SK-N-SH (cell line): ENCODE data around the gene FAM53A. TPM values are rescaled to one million over a fixed set of nuclear protein-coding genes. Genes with fewer than 3 reads are reported as not detected.

Experiments
- CTCF ChIA-PET: fragments of 300-600, 350-600 bp; formaldehyde crosslinking; extraction: SDS; loops from one replicate; lab custom pipeline; 2021; lab: Yijun Ruan, JAX
- POLR2A ChIA-PET: fragments of 350-600 bp; sonication (Branson Sonifier 250); formaldehyde crosslinking; extraction: SDS; loops from one replicate; lab custom pipeline; 2020; ENCODE audit warnings: antibody characterized with exemption, inconsistent platforms; lab: Yijun Ruan, JAX
- DNase-seq: peaks from one replicate; pipeline ENCODE4 v3.0.0; 2012
- H2AFZ ChIP-seq: fragments of 200-600 bp; sonication (generic); 2 replicates; pipeline ENCODE4 v1.8.1; 2016; ENCODE audit warnings: antibody characterized with exemption, mild to moderate bottlenecking, low read depth
- H3F3A ChIP-seq: fragments of 200-600 bp; sonication (generic); replicated peaks from 2 replicates; pipeline ENCODE3; 2016; ENCODE audit warnings: antibody characterized with exemption, mild to moderate bottlenecking; ENCODE audit not compliant: insufficient read depth
- H3K27ac ChIP-seq, 2 experiments: fragments of 200-500 bp in 1 of 2; fragments of 200-600 bp in 1 of 2; sonication (Bioruptor generic) in 1 of 2; sonication (generic), shearing (Covaris generic) in 1 of 2; 2 replicates each; pipeline versions ENCODE4 v1.5.1 to v1.6.1; 2014 to 2016; ENCODE audit warnings: low read depth in 2 of 2, inconsistent platforms in 1 of 2, low read length in 1 of 2, mild to moderate bottlenecking in 1 of 2, mixed read lengths in 1 of 2
- H3K27me3 ChIP-seq: fragments of 200-600 bp; sonication (generic), shearing (Covaris generic); 2 replicates; pipeline ENCODE4 v1.6.1; 2016; ENCODE audit warnings: mixed run types; ENCODE audit not compliant: insufficient read depth
- H3K36me3 ChIP-seq, 2 experiments: fragments of 200-500 bp in 1 of 2; fragments of 200-600 bp in 1 of 2; sonication (Bioruptor generic) in 1 of 2; sonication (generic) in 1 of 2; replicated peaks in 1 of 2; 2 replicates each; pipeline versions ENCODE3 to v1.5.1; 2014 to 2016; ENCODE audit warnings: low read length in 1 of 2, mild to moderate bottlenecking in 1 of 2; ENCODE audit not compliant: insufficient read depth in 2 of 2, control insufficient read depth in 1 of 2
- H3K4me1 ChIP-seq, 2 experiments: fragments of 200-500 bp in 1 of 2; fragments of 200-600 bp in 1 of 2; sonication (Bioruptor generic) in 1 of 2; sonication (generic), shearing (Covaris generic) in 1 of 2; 2 replicates each; pipeline versions ENCODE4 v1.5.1 to v1.6.1; 2014 to 2016; ENCODE audit warnings: low read depth in 1 of 2, low read length in 1 of 2, mixed run types in 1 of 2; ENCODE audit not compliant: insufficient read depth in 2 of 2, control insufficient read depth in 1 of 2
- H3K4me2 ChIP-seq: fragments of 200-600 bp; sonication (generic), shearing (Covaris generic); 2 replicates; pipeline ENCODE4 v1.6.1; 2017; ENCODE audit warnings: mixed run types
- H3K4me3 ChIP-seq, 2 experiments: fragments of 200-500 bp in 1 of 2; fragments of 200-600 bp in 1 of 2; sonication (Bioruptor generic) in 1 of 2; sonication (generic), shearing (Covaris generic) in 1 of 2; 2 replicates each; pipeline versions ENCODE4 v1.5.1 to v1.8.1; 2014 to 2016; ENCODE audit warnings: low read depth in 2 of 2, inconsistent platforms in 1 of 2, low read length in 1 of 2, mild to moderate bottlenecking in 1 of 2, mixed read lengths in 1 of 2, moderate library complexity in 1 of 2
- H3K79me2 ChIP-seq: fragments of 200-600 bp; sonication (generic); 2 replicates; pipeline ENCODE4 v1.8.1; 2017; ENCODE audit warnings: mild to moderate bottlenecking; ENCODE audit not compliant: insufficient read depth
- H3K9ac ChIP-seq: fragments of 200-600 bp; sonication (generic); 2 replicates; pipeline ENCODE4 v1.6.1; 2017; ENCODE audit warnings: mixed run types
- H3K9me2 ChIP-seq: fragments of 200-600 bp; sonication (generic); 2 replicates; pipeline ENCODE4 v1.6.1; 2017; ENCODE audit warnings: mixed run types
- H3K9me3 ChIP-seq: fragments of 200-600 bp; sonication (generic); 2 replicates; pipeline ENCODE4 v1.6.1; 2017; ENCODE audit warnings: mixed run types, mild to moderate bottlenecking, moderate library complexity
- H4K20me1 ChIP-seq: fragments of 200-600 bp; sonication (generic); 2 replicates; pipeline ENCODE4 v1.6.1; 2017; ENCODE audit warnings: mild to moderate bottlenecking, mixed run types; ENCODE audit not compliant: insufficient read depth
- CHD2 ChIP-seq: fragments of 150-350 bp; IDR thresholded peaks from 2 replicates; pipeline ENCODE4 v1.6.1; 2018; ENCODE audit warnings: low read length; ENCODE audit not compliant: partially characterized antibody
- CTCF ChIP-seq: fragments of 200-600 bp; sonication (generic); IDR thresholded peaks from 2 replicates; pipeline ENCODE4 v1.6.1; 2017; ENCODE audit warnings: antibody characterized with exemption, mild to moderate bottlenecking, moderate library complexity
- ELF1 ChIP-seq: IDR thresholded peaks from 2 replicates; pipeline ENCODE4 v1.4.0; 2012
- EP300 ChIP-seq, 2 experiments: IDR thresholded peaks; 2 replicates each; pipeline versions ENCODE4 v1.4.0 to v1.6.1; 2012; ENCODE audit warnings: borderline replicate concordance in 1 of 2, low read depth in 1 of 2, low read length in 1 of 2
- FOSL2 ChIP-seq: IDR thresholded peaks from 2 replicates; pipeline ENCODE4 v1.4.0; 2012; ENCODE audit warnings: low read depth, mild to moderate bottlenecking, moderate library complexity, borderline replicate concordance
- FOXJ3 ChIP-seq: sonication (generic); formaldehyde crosslinking; IDR thresholded peaks from 2 replicates; pipeline ENCODE4 v1.5.1; 2020; ENCODE audit warnings: mild to moderate bottlenecking, missing genetic modification reagents
- GABPA ChIP-seq: IDR thresholded peaks from 2 replicates; pipeline ENCODE4 v1.4.0; 2012; ENCODE audit warnings: low read depth, mild to moderate bottlenecking
- MXI1 ChIP-seq: IDR thresholded peaks from 2 replicates; pipeline ENCODE4 v1.6.1; 2012; ENCODE audit warnings: mild to moderate bottlenecking, low read depth, low read length, improper control_type of control experiment
- POLR2AphosphoS5 ChIP-seq: IDR thresholded peaks from 2 replicates; pipeline ENCODE4 v1.6.1; 2012; ENCODE audit warnings: low read depth, low read length
- RAD21 ChIP-seq: IDR thresholded peaks from 2 replicates; pipeline ENCODE4 v1.6.1; 2012; ENCODE audit warnings: mild to moderate bottlenecking, low read length
- RFX5 ChIP-seq: IDR thresholded peaks from 2 replicates; pipeline ENCODE4 v1.6.1; 2012; ENCODE audit warnings: mild to moderate bottlenecking, improper control_type of control experiment, low read length
- RXRA ChIP-seq: IDR thresholded peaks from 2 replicates; pipeline ENCODE4 v1.4.0; 2012; ENCODE audit warnings: low read depth, mild to moderate bottlenecking, borderline replicate concordance
- SMC3 ChIP-seq: IDR thresholded peaks from 2 replicates; pipeline ENCODE4 v1.6.1; 2012; ENCODE audit warnings: low read depth, low read length, improper control_type of control experiment
- USF1 ChIP-seq: IDR thresholded peaks from 2 replicates; pipeline ENCODE4 v1.4.0; 2012; ENCODE audit warnings: low read depth, borderline replicate concordance
- USF2 ChIP-seq: fragments of 150-350 bp; IDR thresholded peaks from 2 replicates; pipeline ENCODE4 v1.6.1; 2017; ENCODE audit warnings: antibody characterized with exemption, low read length, low read depth, borderline replicate concordance
- YY1 ChIP-seq: IDR thresholded peaks from 2 replicates; pipeline ENCODE4 v1.4.0; 2012; ENCODE audit warnings: low read depth, mild to moderate bottlenecking
- ZBTB33 ChIP-seq: IDR thresholded peaks from 2 replicates; pipeline ENCODE4 v1.4.0; 2012; ENCODE audit warnings: low read depth, borderline replicate concordance
- WGBS: methylation state at CpG from one replicate; pipeline ENCODE4 v1.1.6; 2017; ENCODE audit warnings: low lambda C conversion rate; 5-methylcytosine and 5-hydroxymethylcytosine counted together
- polyA plus RNA-seq, 3 experiments: library from polyadenylated mRNA; depleted of rRNA; stranded (reverse); fragments of >200 nt; gene quantifications; 2 replicates each; pipeline ENCODE4 v1.2.3, GENCODE V29; 2012

FAM53A gene
- polyA plus RNA-seq, 1 of the 3 experiments (the other 2 are of a cell fraction) = 7.6 TPM

GRCh38 chr4:1640190-1640589 lies 43.9 kb downstream of the FAM53A start:
- H3F3A ChIP-seq = no peaks in the 10 kb centered on the region
- peaks cover 0 to 15% of the 10 kb centered on the region in 2 experiments; a peak in 1 of 4 replicates for H3K4me1 ChIP-seq
- H3K27me3 ChIP-seq = no peaks in the 10 kb centered on the region
- no peak for TF ChIP-seq USF1
- TF ChIP-seq SMC3 = no peak
- TF ChIP-seq EP300 (IDR thresholded peaks at IDR 0.05; ENCODE audit: borderline replicate concordance in 1 of 2, low read depth in 1 of 2, low read length in 1 of 2) = no peak
- no peak for TF ChIP-seq USF2
- TF ChIP-seq CHD2 = no peak
- TF ChIP-seq GABPA = no peak
- TF ChIP-seq YY1 = no peak
- no peak for TF ChIP-seq RAD21
- no peak for TF ChIP-seq CTCF
- TF ChIP-seq POLR2AphosphoS5 = no peak
- TF ChIP-seq ELF1 = no peak
- TF ChIP-seq FOSL2 = no peak
- TF ChIP-seq MXI1 = no peak
- TF ChIP-seq FOXJ3 (CRISPR knock-in tag) = no peak
- H3K4me2 ChIP-seq = no peak overlapping the region
- no peak overlapping the region for H3K9ac ChIP-seq
- no peaks in the 10 kb centered on the region for H3K9me2 ChIP-seq
- H4K20me1 ChIP-seq = no peaks in the 10 kb centered on the region
- H2AFZ ChIP-seq = no peak overlapping the region
- no peaks in the 10 kb centered on the region for H3K9me3 ChIP-seq
- 92% methylated on average over 3 of the region's 16 CpGs for WGBS
- CTCF ChIA-PET = interaction anchor here (1.5 to 1.8 kb wide), 2 partner anchors 11 to 53 kb away, joined by 3 to 10 read pairs; no protein-coding TSS in a partner anchor
- no peaks in the 10 kb centered on the region for H3K79me2 ChIP-seq
- no peak overlapping the region for H3K4me3 ChIP-seq
- DNase-seq = no peak
- POLR2A ChIA-PET = no interaction called here
- no peaks in the 10 kb centered on the region for H3K36me3 ChIP-seq
- H3K27ac ChIP-seq = no peak overlapping the region

GRCh38 chr4:1639299-1639868 lies 44.7 kb downstream of the FAM53A start:
- no peak overlapping the region for H3K4me2 ChIP-seq
- H3K9ac ChIP-seq = no peak overlapping the region
- DNase-seq = no peak
- H3K27me3 ChIP-seq = no peaks in the 10 kb centered on the region
- H3K79me2 ChIP-seq = no peaks in the 10 kb centered on the region
- no peak for TF ChIP-seq RFX5
- TF ChIP-seq ZBTB33 = no peak
- TF ChIP-seq RXRA = no peak
- no peak overlapping the region for H3K4me3 ChIP-seq
- no peaks in the 10 kb centered on the region for H3K9me3 ChIP-seq
- 98% methylated on average over 4 of the region's 11 CpGs for WGBS
- CTCF ChIA-PET = interaction anchor here (1.5 to 1.8 kb wide), 2 partner anchors 10 to 54 kb away, joined by 3 to 10 read pairs; no protein-coding TSS in a partner anchor
- peaks cover 0 to 7% of the 10 kb centered on the region in 2 experiments; a peak in 1 of 4 replicates for H3K4me1 ChIP-seq
- H3K27ac ChIP-seq = no peak overlapping the region
- no peak overlapping the region for H2AFZ ChIP-seq
- POLR2A ChIA-PET = no interaction called here
- H3F3A ChIP-seq = no peaks in the 10 kb centered on the region
- H3K36me3 ChIP-seq = no peaks in the 10 kb centered on the region
- no peaks in the 10 kb centered on the region for H3K9me2 ChIP-seq
- H4K20me1 ChIP-seq = no peaks in the 10 kb centered on the region
